ENCODE results near the gene TMC6. TPM values are rescaled to one million over a fixed set of nuclear protein-coding genes. Genes with fewer than 3 reads are reported as not detected.

The TMC6 gene
- total and polyA plus RNA-seq, 2 of the 13 experiments (the other 11 are each of a cell fraction or from before 2014, with no cell fraction given), result 48.4 to 99.1 TPM

DNA sequence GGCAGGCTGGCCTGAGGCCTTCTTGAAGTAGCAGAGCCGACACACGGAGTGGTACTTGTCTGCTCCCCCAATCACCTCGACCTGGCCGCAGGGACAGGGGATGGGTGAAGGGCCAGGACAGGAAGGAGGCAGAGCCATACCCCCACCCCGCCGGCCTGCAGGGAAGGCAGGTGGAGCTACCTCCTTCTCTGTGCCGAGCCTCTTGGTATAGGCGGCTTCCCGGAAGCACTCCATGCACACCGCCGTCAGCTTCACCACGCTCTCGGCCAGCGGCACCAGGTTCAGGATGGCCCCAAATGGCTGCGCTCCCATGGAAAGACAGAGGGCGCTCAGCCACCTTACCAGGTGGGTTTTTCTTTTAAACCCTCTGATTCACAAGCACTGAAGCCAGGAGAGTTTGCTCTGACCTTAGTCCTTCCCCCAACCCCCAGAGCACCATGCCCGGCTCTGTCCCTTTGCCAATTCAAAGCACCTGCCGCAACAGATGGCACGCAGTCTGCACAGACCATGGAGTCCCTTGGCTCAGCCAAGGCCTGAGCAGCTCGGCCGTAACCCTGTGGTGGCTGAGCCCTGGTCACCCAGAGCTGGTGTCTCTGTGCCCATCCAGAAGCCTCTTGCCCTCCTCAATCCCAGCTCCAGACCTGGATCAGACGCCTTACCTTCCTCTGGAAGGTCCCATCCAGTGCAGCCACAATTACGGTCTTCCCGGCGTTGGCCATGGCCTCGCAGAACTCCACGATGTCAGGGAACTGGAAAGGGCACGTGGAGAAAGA, 46.5 kb upstream of the TMC6 start (continued):
- TF ChIP-seq, protein P1, sequence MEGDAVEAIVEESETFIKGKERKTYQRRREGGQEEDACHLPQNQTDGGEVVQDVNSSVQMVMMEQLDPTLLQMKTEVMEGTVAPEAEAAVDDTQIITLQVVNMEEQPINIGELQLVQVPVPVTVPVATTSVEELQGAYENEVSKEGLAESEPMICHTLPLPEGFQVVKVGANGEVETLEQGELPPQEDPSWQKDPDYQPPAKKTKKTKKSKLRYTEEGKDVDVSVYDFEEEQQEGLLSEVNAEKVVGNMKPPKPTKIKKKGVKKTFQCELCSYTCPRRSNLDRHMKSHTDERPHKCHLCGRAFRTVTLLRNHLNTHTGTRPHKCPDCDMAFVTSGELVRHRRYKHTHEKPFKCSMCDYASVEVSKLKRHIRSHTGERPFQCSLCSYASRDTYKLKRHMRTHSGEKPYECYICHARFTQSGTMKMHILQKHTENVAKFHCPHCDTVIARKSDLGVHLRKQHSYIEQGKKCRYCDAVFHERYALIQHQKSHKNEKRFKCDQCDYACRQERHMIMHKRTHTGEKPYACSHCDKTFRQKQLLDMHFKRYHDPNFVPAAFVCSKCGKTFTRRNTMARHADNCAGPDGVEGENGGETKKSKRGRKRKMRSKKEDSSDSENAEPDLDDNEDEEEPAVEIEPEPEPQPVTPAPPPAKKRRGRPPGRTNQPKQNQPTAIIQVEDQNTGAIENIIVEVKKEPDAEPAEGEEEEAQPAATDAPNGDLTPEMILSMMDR (CRISPR knock-in tag; IDR thresholded peaks at IDR 0.05), result peak; percentile 46
- TF ChIP-seq ZNF737 (CRISPR knock-in tag; IDR thresholded peaks at IDR 0.05; ENCODE audit: borderline replicate concordance) (no peak), GABPB1 (CRISPR knock-in tag; IDR thresholded peaks at IDR 0.05) (peak; percentile 15; the same call in 1 of the 2 replicates), THYN1 (CRISPR knock-in tag; IDR thresholded peaks at IDR 0.05; ENCODE audit: borderline replicate concordance, low read depth) (no peak), NFATC3 (CRISPR knock-in tag; IDR thresholded peaks at IDR 0.05) (no peak)
- TF ChIP-seq, protein P2, sequence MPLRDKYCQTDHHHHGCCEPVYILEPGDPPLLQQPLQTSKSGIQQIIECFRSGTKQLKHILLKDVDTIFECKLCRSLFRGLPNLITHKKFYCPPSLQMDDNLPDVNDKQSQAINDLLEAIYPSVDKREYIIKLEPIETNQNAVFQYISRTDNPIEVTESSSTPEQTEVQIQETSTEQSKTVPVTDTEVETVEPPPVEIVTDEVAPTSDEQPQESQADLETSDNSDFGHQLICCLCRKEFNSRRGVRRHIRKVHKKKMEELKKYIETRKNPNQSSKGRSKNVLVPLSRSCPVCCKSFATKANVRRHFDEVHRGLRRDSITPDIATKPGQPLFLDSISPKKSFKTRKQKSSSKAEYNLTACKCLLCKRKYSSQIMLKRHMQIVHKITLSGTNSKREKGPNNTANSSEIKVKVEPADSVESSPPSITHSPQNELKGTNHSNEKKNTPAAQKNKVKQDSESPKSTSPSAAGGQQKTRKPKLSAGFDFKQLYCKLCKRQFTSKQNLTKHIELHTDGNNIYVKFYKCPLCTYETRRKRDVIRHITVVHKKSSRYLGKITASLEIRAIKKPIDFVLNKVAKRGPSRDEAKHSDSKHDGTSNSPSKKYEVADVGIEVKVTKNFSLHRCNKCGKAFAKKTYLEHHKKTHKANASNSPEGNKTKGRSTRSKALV (CRISPR knock-in tag; IDR thresholded peaks at IDR 0.05), result no peak

DNA sequence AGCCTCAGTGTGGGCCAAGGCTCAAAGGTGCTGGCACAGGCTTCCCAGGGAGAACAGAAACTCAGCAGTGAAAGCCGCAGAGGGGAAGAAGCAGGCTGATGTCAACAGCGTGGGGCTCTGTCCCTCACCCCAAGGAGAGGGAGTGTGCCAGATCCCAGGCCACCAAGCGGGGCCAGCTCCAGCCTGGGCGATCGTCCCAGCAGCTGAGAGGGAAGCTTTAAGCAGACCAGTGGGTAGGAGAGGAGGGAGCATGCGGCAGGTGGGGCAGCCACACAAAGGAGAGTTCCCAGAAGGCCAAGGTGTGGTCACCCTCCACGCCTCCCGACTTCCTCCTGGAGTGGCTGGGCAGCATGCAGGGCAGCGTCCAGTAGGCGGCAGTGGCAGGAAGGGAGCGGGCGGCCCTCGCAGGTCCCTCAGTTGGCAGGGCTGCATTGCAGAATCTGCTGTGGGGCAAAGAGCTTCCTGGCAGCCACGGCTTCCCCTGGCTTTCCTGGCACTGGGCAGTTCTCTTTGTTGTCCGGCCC, 45.9 kb upstream of the TMC6 start:
- Histone ChIP-seq H3K9ac (ENCODE audit: insufficient read depth, low read depth, low read length) (no peak overlapping the region), H3K9me3 (ENCODE audit: low read length) (no peaks in the 10 kb centered on the region), H3K36me3 (replicated peaks in 1 of 2; ENCODE audit: control insufficient read depth in 1 of 2, insufficient read depth in 2 of 2, low read length in 2 of 2) (peaks cover 19 to 55% of the 10 kb centered on the region in 2 experiments), H3K27ac (ENCODE audit: extremely low read length, insufficient read depth, low read length) (no peak overlapping the region), H3K4me3 (replicated peaks in 1 of 3; ENCODE audit: insufficient read depth in 1 of 3, low read depth in 2 of 3, low read length in 3 of 3) (no peak overlapping the region), H3K4me2 (ENCODE audit: low read depth, low read length) (no peak overlapping the region), H3K79me2 (ENCODE audit: insufficient read depth, low read length) (peaks cover 6% of the 10 kb centered on the region), H3K4me1 (ENCODE audit: insufficient read depth, low read length) (peaks cover 35% of the 10 kb centered on the region), H3K27me3 (ENCODE audit: control insufficient read depth in 1 of 2, insufficient read depth in 2 of 2, low read length in 2 of 2) (no peaks in the 10 kb centered on the region), H2AFZ (ENCODE audit: low read length) (no peak overlapping the region), H4K20me1 (ENCODE audit: insufficient read depth, low read length) (peaks cover 5% of the 10 kb centered on the region; the same call in 1 of the 2 replicates)
- CTCF ChIA-PET (ENCODE audit: low intra/inter-chr PET ratio, low total read pairs), result no interaction called here
- no peak for ATAC-seq
- in situ Hi-C loops (cut with HindIII; ENCODE audit: extremely low pct_ligation_motif_present, low pct_unique_long_range_greater_than_20kb), result no loop called here
- POLR2A ChIA-PET, result interaction anchor here (1.4 kb wide), 1 partner anchor 14 kb away, joined by 3 read pairs; no protein-coding TSS in a partner anchor
- intact Hi-C loops (cut with micrococcal nuclease; ENCODE audit: unreplicated experiment), result no loop called here
- FAIRE-seq, result no peak
- no peak for DNase-seq (ENCODE audit: low spot score)
- WGBS (ENCODE audit: low lambda C conversion rate), result 95% methylated on average over 4 of the region's 15 CpGs
- no TSS peak for BruUV-seq (replicated peaks)
- TF ChIP-seq, protein P3, sequence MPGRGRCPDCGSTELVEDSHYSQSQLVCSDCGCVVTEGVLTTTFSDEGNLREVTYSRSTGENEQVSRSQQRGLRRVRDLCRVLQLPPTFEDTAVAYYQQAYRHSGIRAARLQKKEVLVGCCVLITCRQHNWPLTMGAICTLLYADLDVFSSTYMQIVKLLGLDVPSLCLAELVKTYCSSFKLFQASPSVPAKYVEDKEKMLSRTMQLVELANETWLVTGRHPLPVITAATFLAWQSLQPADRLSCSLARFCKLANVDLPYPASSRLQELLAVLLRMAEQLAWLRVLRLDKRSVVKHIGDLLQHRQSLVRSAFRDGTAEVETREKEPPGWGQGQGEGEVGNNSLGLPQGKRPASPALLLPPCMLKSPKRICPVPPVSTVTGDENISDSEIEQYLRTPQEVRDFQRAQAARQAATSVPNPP (CRISPR knock-in tag; IDR thresholded peaks at IDR 0.05), result no peak
- TF ChIP-seq POLR2A (IDR thresholded peaks at IDR 0.05; ENCODE audit: insufficient read depth in 1 of 2, low read depth in 2 of 2, low read length in 2 of 2) (peak in 1 of 2 experiments; percentile 10; a peak in 1 of 4 replicates), ZNF792 (CRISPR knock-in tag; IDR thresholded peaks at IDR 0.05) (no peak), U2AF2 (IDR thresholded peaks at IDR 0.05; ENCODE audit: low read depth, low read length) (no peak)
- TF ChIP-seq, protein P4, sequence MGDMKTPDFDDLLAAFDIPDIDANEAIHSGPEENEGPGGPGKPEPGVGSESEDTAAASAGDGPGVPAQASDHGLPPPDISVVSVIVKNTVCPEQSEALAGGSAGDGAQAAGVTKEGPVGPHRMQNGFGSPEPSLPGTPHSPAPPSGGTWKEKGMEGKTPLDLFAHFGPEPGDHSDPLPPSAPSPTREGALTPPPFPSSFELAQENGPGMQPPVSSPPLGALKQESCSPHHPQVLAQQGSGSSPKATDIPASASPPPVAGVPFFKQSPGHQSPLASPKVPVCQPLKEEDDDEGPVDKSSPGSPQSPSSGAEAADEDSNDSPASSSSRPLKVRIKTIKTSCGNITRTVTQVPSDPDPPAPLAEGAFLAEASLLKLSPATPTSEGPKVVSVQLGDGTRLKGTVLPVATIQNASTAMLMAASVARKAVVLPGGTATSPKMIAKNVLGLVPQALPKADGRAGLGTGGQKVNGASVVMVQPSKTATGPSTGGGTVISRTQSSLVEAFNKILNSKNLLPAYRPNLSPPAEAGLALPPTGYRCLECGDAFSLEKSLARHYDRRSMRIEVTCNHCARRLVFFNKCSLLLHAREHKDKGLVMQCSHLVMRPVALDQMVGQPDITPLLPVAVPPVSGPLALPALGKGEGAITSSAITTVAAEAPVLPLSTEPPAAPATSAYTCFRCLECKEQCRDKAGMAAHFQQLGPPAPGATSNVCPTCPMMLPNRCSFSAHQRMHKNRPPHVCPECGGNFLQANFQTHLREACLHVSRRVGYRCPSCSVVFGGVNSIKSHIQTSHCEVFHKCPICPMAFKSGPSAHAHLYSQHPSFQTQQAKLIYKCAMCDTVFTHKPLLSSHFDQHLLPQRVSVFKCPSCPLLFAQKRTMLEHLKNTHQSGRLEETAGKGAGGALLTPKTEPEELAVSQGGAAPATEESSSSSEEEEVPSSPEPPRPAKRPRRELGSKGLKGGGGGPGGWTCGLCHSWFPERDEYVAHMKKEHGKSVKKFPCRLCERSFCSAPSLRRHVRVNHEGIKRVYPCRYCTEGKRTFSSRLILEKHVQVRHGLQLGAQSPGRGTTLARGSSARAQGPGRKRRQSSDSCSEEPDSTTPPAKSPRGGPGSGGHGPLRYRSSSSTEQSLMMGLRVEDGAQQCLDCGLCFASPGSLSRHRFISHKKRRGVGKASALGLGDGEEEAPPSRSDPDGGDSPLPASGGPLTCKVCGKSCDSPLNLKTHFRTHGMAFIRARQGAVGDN (CRISPR knock-in tag; IDR thresholded peaks at IDR 0.05), result peak; percentile 40; the same call in 1 of the 2 replicates
- TF ChIP-seq, protein P5, sequence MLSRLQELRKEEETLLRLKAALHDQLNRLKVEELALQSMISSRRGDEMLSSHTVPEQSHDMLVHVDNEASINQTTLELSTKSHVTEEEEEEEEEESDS (CRISPR knock-in tag; IDR thresholded peaks at IDR 0.05; ENCODE audit: borderline replicate concordance), result no peak

All from HepG2 (cell line).